Stimulated activated CD8-positive, alpha-beta memory T cell treated with anti-CD3 and anti-CD28 coated beads, Interleukin-12 subunit alpha, Interleukin-12 subunit beta, amount 100 ng/mL, for 4 hours (primary cell): Measurements from ENCODE around the gene SNX30.

Source experiments
- DNase-seq: peaks from one replicate; pipeline ENCODE4 v3.0.0-alpha.2; 2020; ENCODE audit warnings: low read depth

SNX30 gene

DNA sequence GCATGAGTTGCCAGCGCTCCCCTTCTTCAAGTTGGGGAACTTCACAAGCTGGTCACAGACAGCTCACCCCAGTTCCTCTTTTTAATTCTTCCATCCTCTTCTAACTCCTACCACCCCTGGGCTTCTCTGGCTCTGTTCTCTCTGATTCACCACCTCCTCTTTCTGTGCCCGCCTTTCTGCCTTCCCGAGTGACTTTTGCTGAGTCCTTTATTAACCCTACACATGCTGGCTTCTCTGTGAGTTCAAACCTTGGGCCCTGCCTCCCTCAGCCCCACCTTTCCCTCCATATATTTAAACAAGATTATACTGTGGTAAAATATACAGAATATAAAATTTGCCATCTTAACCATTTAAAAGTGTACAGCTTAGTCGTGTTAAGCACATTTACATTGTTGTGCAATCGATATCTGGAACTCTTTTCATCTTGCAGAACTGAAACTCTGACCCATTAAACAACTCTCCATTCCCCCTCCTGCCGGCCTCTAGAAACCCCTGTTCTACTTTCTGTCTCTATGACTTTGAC lies 108.1 kb downstream of the SNX30 start:
- no peak for DNase-seq

DNA sequence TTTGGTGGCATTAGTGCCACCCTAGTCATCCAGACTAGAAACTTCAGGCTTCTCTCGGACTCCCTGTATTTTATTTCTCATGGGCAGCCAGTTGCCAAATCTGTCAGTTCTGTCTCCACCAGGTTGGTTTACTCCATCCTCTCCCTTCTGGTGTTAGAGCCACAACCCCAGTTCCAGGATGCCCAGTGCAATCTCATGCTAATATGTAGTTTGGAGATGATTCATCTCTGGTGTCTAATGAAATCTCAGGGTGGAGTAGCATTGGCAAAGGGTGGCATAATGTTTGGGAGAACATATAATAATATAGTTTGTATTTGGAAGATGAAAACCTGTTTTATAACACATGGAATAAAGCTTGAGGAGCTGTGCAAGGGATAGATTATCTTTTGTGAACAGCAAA lies 109.9 kb downstream of the SNX30 start:
- DNase-seq = no peak

GRCh38 chr9:112861155-112861554 lies 110.6 kb downstream of the SNX30 start:
- DNase-seq = no peak

- DNase-seq = no peak
These were observed 111.3 kb downstream of the SNX30 start for GRCh38 chr9:112861638-112862555.

- no peak for DNase-seq
These were observed 112.7 kb downstream of the SNX30 start for GRCh38 chr9:112863214-112863613.

GRCh38 chr9:112863746-112864145 lies 113.2 kb downstream of the SNX30 start:
- DNase-seq = no peak

- no peak for DNase-seq
These were observed 113.8 kb downstream of the SNX30 start for GRCh38 chr9:112864403-112864802.

- no peak for DNase-seq
These were observed 114.4 kb downstream of the SNX30 start for GRCh38 chr9:112864982-112865381.

GRCh38 chr9:112866662-112867274 lies 116.2 kb downstream of the SNX30 start:
- DNase-seq = no peak

- DNase-seq = no peak
These were observed 116.9 kb downstream of the SNX30 start for GRCh38 chr9:112867275-112867991.

DNA sequence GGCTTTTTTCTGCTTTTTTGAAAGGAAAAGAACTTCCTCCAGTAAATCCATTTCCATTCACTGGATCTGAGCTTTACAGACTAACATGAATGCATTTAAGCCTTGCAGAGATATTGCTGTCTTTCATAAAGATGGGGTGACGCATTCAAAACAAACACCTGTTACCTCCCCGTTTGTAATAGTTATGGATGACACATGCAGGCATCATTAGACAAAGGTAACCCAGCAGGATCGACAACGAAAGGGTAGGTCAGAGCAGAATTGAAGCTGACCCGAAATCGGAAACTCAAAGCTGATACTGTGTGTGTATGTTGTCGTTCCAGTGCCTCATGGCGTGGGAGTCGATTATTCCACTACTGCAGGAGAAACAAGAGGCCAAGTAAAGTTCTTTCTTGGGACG lies 117.9 kb downstream of the SNX30 start:
- no peak for DNase-seq

GRCh38 chr9:112869041-112869529 lies 118.5 kb downstream of the SNX30 start:
- no peak for DNase-seq

GRCh38 chr9:112869917-112870316 lies 119.4 kb downstream of the SNX30 start:
- DNase-seq = no peak

- no peak for DNase-seq
These were observed 120.0 kb downstream of the SNX30 start for GRCh38 chr9:112870556-112870955.

GRCh38 chr9:112872019-112872418 lies 121.5 kb downstream of the SNX30 start:
- no peak for DNase-seq

DNA sequence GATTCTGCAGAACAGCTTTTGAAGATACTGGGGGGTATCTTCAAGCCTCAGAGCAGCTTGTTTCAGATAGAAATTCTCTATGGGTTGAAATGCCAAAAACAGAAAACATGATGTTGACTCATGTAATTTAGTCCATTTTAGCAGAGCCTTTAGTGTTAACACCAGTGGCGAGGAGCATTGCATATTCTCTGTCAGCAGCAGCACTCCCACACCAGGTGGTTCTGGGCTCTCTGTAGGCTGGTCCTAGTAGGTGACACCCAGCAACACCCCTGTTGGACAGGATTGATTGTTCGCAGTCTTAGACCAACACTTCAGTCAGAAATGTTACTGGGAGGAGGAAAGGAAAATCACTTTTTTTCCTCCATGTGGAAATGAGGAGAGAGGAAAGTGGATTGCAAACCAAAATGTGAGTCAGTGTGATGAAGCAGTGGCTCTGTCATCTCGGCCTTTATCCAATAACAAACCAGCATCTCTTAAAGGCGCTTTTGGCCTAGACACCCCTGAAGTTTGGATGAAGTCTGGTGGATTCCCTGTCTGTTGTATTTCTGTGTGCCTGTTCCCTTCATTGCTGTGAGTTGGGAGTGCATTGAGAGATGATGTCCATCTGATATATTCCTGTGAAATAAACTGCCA lies 123.3 kb downstream of the SNX30 start:
- no peak for DNase-seq

GRCh38 chr9:112878752-112879151 lies 128.2 kb downstream of the SNX30 start:
- DNase-seq = no peak

GRCh38 chr9:112880650-112881049 lies 130.1 kb downstream of the SNX30 start:
- no peak for DNase-seq

DNA sequence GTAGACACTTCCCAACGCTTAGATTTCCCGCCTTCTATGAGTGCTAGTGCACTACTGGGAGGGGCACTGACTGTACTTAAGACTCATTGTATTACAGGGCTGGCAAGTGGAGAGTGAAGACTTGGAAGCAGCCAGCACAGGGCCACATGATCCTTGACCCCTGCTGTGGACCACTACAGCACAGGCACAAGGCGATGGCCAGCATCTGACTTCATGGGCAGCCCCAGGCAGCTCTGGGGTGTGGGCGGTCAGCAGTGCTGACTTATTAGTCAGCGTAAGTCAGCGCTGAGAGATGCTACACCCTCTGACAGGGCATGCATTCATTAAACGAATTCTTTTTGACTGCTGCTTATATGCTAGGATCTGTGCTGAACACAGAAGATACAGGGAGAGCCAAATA lies 130.8 kb downstream of the SNX30 start:
- no peak for DNase-seq

DNA sequence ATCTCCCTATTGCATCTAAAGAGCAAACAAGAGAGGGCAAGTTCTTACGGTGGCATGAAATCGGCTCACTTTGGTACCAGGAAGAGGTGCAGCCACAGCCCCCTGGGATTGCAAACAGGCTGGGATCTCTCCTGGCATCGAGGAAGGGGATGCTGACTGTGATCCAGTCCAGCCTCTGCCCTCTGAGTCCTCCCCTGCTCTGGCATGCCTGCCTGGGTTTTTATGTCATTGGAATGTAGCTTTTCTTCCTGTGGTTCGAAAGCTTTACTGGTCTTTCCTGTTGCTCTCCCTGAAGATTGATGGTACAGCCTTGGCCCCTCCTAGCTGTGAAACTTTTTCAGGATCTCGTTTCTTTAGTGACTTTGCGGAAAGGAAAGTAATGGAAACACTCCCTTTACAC lies 133.5 kb downstream of the SNX30 start:
- DNase-seq = no peak

DNA sequence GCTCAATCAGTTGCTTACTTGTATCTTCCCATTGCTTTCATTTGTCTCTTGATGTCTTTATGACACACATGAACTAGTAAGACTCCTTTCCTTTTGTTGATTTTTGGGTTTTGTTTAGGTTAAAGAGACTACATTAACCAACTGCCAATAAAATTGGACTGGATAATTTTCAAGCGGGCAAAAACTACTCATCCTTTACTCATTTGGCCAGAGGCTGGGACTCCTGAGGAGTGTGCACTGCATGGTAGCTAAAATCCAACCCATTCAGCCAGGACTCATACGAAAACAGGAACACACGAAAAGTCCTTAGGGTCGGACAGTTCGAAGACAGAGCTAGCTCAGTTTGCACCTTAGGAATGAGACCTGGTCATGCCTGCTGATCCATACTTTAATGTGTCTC lies 134.2 kb downstream of the SNX30 start:
- DNase-seq = no peak

- DNase-seq = no peak
These were observed 134.8 kb downstream of the SNX30 start for GRCh38 chr9:112885324-112885723.
